Measurements from ENCODE around the gene COL5A1.

COL5A1 gene

DNA sequence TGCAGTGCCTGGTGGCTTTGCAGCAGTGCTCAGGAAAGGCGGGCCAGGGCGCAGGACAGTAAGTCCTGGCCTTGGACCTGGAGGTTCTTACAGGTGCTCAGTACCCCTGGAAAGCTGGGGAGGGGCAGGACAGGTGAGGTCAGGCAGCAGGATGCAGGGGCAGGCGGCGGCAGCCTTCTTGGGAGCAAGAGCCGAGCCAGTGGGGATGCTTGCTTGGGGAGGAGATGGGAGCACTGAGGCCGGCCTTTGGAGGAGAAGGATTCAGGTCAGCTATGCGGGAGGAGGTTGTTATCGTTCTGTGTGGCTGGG, 98.0 kb downstream of the COL5A1 start (continued):
- TF ChIP-seq, protein P1, sequence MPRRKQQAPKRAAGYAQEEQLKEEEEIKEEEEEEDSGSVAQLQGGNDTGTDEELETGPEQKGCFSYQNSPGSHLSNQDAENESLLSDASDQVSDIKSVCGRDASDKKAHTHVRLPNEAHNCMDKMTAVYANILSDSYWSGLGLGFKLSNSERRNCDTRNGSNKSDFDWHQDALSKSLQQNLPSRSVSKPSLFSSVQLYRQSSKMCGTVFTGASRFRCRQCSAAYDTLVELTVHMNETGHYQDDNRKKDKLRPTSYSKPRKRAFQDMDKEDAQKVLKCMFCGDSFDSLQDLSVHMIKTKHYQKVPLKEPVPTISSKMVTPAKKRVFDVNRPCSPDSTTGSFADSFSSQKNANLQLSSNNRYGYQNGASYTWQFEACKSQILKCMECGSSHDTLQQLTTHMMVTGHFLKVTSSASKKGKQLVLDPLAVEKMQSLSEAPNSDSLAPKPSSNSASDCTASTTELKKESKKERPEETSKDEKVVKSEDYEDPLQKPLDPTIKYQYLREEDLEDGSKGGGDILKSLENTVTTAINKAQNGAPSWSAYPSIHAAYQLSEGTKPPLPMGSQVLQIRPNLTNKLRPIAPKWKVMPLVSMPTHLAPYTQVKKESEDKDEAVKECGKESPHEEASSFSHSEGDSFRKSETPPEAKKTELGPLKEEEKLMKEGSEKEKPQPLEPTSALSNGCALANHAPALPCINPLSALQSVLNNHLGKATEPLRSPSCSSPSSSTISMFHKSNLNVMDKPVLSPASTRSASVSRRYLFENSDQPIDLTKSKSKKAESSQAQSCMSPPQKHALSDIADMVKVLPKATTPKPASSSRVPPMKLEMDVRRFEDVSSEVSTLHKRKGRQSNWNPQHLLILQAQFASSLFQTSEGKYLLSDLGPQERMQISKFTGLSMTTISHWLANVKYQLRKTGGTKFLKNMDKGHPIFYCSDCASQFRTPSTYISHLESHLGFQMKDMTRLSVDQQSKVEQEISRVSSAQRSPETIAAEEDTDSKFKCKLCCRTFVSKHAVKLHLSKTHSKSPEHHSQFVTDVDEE (CRISPR knock-in tag; IDR thresholded peaks at IDR 0.05): no peak
- TF ChIP-seq BACH2 (CRISPR knock-in tag; IDR thresholded peaks at IDR 0.05; ENCODE audit: borderline replicate concordance): no peak
- no peak for TF ChIP-seq ZFP30 (CRISPR knock-in tag; IDR thresholded peaks at IDR 0.05)
- no peak for TF ChIP-seq PPARA (CRISPR knock-in tag; IDR thresholded peaks at IDR 0.05; ENCODE audit: borderline replicate concordance)
- TF ChIP-seq, protein P2, sequence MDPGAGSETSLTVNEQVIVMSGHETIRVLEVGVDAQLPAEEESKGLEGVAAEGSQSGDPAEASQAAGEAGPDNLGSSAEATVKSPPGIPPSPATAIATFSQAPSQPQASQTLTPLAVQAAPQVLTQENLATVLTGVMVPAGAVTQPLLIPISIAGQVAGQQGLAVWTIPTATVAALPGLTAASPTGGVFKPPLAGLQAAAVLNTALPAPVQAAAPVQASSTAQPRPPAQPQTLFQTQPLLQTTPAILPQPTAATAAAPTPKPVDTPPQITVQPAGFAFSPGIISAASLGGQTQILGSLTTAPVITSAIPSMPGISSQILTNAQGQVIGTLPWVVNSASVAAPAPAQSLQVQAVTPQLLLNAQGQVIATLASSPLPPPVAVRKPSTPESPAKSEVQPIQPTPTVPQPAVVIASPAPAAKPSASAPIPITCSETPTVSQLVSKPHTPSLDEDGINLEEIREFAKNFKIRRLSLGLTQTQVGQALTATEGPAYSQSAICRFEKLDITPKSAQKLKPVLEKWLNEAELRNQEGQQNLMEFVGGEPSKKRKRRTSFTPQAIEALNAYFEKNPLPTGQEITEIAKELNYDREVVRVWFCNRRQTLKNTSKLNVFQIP (CRISPR knock-in tag; IDR thresholded peaks at IDR 0.05; ENCODE audit: borderline replicate concordance, low read depth): no peak
- TF ChIP-seq RARB (CRISPR knock-in tag; IDR thresholded peaks at IDR 0.05): no peak
- no peak for TF ChIP-seq ZNF565 (CRISPR knock-in tag; conservative IDR thresholded peaks at IDR 0.05; ENCODE audit: low read depth)
- no peak for TF ChIP-seq TOX (CRISPR knock-in tag; IDR thresholded peaks at IDR 0.05; ENCODE audit: borderline replicate concordance)
- no peak for TF ChIP-seq CSDC2 (CRISPR knock-in tag; IDR thresholded peaks at IDR 0.05)
- TF ChIP-seq ZNF70 (CRISPR knock-in tag; IDR thresholded peaks at IDR 0.05): no peak
- no peak for TF ChIP-seq OSR1 (CRISPR knock-in tag; IDR thresholded peaks at IDR 0.05)
- no peak for TF ChIP-seq ZC3H10 (CRISPR knock-in tag; IDR thresholded peaks at IDR 0.05)
- no peak for TF ChIP-seq ZNF8 (CRISPR knock-in tag; IDR thresholded peaks at IDR 0.05)

DNA sequence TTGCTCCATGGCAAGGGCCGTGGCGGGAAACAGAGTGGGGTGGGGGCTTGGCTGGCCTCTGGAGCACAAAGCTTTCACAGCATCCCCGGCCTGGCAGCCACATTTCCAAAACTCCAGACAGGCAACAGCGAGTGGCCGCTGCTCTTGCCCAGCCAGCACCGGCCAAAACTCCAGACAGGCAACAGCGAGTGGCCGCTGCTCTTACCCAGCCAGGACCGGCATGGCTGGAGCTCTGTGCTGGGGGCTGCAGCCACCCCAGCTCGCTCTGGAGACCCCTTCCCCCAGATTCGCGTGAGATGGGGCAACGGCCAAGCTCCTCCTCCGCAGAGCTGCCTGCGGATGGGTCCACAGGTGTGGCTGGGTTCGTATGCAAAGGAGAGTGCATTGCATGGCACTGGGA, 98.5 kb downstream of the COL5A1 start:
- TF ChIP-seq, protein P1 (CRISPR knock-in tag; IDR thresholded peaks at IDR 0.05): no peak
- TF ChIP-seq ZFP3 (CRISPR knock-in tag; IDR thresholded peaks at IDR 0.05) (no peak), ISL1 (CRISPR knock-in tag; IDR thresholded peaks at IDR 0.05) (no peak), TOX (CRISPR knock-in tag; IDR thresholded peaks at IDR 0.05; ENCODE audit: borderline replicate concordance) (no peak), ZNF565 (CRISPR knock-in tag; conservative IDR thresholded peaks at IDR 0.05; ENCODE audit: low read depth) (no peak), BACH2 (CRISPR knock-in tag; IDR thresholded peaks at IDR 0.05; ENCODE audit: borderline replicate concordance) (no peak), ARNTL (CRISPR knock-in tag; IDR thresholded peaks at IDR 0.05; ENCODE audit: borderline replicate concordance, low read depth) (no peak), CSDC2 (CRISPR knock-in tag; IDR thresholded peaks at IDR 0.05) (no peak), GLIS3 (CRISPR knock-in tag; IDR thresholded peaks at IDR 0.05) (no peak)
- TF ChIP-seq, protein P3, sequence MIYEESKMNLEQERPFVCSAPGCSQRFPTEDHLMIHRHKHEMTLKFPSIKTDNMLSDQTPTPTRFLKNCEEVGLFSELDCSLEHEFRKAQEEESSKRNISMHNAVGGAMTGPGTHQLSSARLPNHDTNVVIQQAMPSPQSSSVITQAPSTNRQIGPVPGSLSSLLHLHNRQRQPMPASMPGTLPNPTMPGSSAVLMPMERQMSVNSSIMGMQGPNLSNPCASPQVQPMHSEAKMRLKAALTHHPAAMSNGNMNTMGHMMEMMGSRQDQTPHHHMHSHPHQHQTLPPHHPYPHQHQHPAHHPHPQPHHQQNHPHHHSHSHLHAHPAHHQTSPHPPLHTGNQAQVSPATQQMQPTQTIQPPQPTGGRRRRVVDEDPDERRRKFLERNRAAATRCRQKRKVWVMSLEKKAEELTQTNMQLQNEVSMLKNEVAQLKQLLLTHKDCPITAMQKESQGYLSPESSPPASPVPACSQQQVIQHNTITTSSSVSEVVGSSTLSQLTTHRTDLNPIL (CRISPR knock-in tag; IDR thresholded peaks at IDR 0.05; ENCODE audit: low read depth): no peak
- TF ChIP-seq, protein P2 (CRISPR knock-in tag; IDR thresholded peaks at IDR 0.05; ENCODE audit: borderline replicate concordance, low read depth): no peak

DNA sequence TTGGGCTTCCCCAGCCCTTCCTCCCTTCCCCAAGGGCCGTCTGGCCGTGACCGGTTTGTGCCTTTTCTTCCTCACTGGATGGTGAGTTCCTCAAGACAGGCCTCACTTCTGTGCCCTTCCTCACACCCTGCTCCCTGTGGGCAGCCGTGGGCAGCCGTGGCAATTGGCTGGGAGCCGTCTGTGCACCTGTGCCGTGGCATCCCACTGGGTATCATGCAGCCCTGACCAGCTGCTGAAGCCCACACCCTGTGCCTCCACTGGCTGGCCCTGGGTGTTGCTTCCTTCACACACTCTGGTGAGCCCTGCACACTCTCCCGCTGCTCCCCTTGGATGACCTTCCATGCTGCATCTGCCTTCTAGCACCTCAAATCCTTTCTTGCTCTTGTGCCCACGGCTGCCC, 100.2 kb downstream of the COL5A1 start:
- no peak for ATAC-seq
- TF ChIP-seq ZNF565 (CRISPR knock-in tag; conservative IDR thresholded peaks at IDR 0.05; ENCODE audit: low read depth): no peak
- TF ChIP-seq ZFP30 (CRISPR knock-in tag; IDR thresholded peaks at IDR 0.05): no peak
- TF ChIP-seq, protein P4, sequence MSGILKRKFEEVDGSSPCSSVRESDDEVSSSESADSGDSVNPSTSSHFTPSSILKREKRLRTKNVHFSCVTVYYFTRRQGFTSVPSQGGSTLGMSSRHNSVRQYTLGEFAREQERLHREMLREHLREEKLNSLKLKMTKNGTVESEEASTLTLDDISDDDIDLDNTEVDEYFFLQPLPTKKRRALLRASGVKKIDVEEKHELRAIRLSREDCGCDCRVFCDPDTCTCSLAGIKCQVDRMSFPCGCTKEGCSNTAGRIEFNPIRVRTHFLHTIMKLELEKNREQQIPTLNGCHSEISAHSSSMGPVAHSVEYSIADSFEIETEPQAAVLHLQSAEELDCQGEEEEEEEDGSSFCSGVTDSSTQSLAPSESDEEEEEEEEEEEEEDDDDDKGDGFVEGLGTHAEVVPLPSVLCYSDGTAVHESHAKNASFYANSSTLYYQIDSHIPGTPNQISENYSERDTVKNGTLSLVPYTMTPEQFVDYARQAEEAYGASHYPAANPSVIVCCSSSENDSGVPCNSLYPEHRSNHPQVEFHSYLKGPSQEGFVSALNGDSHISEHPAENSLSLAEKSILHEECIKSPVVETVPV (CRISPR knock-in tag; IDR thresholded peaks at IDR 0.05): no peak
- TF ChIP-seq BACH2 (CRISPR knock-in tag; IDR thresholded peaks at IDR 0.05; ENCODE audit: borderline replicate concordance): no peak
- TF ChIP-seq, protein P3 (CRISPR knock-in tag; IDR thresholded peaks at IDR 0.05; ENCODE audit: low read depth): no peak
- no peak for TF ChIP-seq PPARA (CRISPR knock-in tag; IDR thresholded peaks at IDR 0.05; ENCODE audit: borderline replicate concordance)
- no peak for TF ChIP-seq SNAI2 (CRISPR knock-in tag; IDR thresholded peaks at IDR 0.05)
- TF ChIP-seq, protein P5, sequence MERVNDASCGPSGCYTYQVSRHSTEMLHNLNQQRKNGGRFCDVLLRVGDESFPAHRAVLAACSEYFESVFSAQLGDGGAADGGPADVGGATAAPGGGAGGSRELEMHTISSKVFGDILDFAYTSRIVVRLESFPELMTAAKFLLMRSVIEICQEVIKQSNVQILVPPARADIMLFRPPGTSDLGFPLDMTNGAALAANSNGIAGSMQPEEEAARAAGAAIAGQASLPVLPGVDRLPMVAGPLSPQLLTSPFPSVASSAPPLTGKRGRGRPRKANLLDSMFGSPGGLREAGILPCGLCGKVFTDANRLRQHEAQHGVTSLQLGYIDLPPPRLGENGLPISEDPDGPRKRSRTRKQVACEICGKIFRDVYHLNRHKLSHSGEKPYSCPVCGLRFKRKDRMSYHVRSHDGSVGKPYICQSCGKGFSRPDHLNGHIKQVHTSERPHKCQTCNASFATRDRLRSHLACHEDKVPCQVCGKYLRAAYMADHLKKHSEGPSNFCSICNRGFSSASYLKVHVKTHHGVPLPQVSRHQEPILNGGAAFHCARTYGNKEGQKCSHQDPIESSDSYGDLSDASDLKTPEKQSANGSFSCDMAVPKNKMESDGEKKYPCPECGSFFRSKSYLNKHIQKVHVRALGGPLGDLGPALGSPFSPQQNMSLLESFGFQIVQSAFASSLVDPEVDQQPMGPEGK (CRISPR knock-in tag; IDR thresholded peaks at IDR 0.05; ENCODE audit: borderline replicate concordance): no peak
- TF ChIP-seq ZC3H10 (CRISPR knock-in tag; IDR thresholded peaks at IDR 0.05): no peak
- no peak for TF ChIP-seq RARB (CRISPR knock-in tag; IDR thresholded peaks at IDR 0.05)

More for the DNA sequence above, 98.5 kb downstream of the COL5A1 start:
- no peak for ATAC-seq

Measured in SK-N-SH treated with all-trans-retinoic acid at 6 μM for 48 hours (cell line).